Right lobe of liver (tissue), 4 donors: Measurements from ENCODE around the gene NTN5.

ENCODE experiments used
- CTCF ChIP-seq, 4 donors: fragments of 200-600 bp in 3 of 4; fragments of 450-650 bp in 1 of 4; IDR thresholded peaks; one replicate each; pipeline versions ENCODE4 v1.5.1 to v1.8.0; 2016 to 2022; ENCODE audit warnings: antibody characterized with exemption in 4 of 4, mild to moderate bottlenecking in 2 of 4
- POLR2A ChIP-seq: fragments of 450-650 bp; IDR thresholded peaks from one replicate; pipeline ENCODE4 v1.6.1; 2017; ENCODE audit warnings: antibody characterized with exemption, mild to moderate bottlenecking
- donor health status: DM: no; HTN: no; CAD: no.
- donor health status: DM: no; HTN: no; CAD: no.
- donor health status: DM: no; HTN: yes; CAD: no.

DNA sequence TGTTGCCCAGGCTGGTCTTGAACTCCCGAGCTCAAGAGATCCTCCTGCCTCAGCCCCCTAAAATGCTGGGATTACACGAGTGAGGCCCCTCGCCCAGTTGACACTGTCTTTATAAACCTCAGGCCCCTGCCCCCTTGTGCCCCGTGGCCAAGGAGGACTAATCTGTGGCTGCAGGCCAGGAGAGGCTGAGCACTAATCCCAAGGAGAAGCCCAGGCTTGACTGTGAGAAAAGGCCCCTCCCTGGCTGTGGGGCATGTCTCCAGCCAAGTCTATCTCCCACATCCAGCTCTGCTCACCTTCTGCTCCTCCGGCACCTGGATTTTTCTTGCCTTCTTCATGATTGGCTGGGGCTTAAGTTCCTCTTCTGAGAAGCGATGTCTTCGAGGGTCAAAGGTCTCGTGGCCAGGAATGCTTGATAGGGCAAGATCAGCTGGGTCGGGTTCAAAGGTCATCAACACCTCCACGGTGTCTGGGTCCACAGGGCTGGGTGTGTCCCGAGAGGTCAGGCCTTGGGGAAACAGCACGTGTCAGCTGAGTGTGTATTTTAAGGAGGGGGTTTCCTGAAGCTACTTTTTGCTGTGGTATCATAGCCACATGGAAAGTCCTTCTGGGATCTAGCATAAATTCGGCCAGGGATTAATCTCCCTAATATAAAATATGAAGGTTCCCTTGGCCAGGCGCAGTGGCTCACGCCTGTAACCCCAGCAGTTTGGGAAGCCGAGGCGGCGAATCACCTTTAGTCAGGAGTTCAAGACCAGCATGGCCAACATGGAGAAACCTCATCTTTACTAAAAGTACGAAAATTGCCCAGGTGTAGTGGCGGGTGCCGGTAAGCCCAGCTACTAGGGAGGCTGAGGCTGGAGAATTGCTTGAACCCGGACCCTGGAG, 39.4 kb downstream of the NTN5 start:
- TF ChIP-seq CTCF (IDR thresholded peaks at IDR 0.05) (no peak), POLR2A (no peak)
